ENCODE results near the gene PI4K2A.

DNA sequence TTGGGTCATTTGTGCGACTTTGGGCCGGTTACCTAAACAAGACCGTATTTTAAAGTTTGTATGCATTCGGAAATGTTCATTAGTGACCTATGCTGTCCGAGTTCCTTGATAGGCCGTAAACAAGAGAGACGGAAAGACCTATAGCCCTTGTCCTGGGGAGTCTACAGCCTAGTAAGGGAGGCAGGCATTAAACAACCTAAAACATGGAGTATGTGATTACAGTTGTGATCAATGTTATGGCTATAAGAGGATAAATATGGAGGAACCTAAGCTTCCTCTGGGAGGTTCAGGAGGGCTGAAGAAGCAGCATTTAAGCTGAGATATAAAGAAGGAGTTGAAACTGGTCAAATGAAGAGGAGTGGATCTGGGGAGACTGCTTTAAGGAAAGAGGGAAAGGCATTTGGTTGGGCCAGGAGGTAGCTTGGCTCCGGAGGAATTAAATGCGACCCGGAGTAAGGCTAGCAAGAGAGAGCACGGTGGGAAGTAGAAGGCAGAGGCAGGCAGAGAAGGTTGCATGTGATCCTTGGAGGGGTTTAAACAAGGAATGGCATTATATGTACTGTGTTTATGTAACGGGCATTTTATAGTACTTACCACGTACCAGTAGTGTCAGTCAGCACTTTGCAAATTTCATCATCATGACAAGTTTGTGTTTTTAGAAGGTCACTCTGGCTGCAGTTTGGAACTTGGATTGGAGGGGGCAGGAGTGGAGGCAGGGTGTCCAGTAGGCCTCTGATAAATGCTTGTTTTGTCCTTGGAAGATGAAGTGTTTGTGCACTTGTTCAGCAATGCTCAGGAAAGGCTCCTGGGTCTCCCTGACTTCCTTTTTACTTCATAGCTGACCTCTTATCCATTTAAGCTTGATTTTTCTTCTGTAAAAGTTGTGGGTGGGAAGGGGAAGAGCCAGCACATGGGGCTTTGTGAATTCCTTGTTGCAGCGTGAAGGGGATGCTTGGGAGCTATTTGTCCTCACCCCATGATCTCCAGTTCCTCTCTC lies 47.6 kb downstream of the PI4K2A start:
- TF ChIP-seq, protein P1, sequence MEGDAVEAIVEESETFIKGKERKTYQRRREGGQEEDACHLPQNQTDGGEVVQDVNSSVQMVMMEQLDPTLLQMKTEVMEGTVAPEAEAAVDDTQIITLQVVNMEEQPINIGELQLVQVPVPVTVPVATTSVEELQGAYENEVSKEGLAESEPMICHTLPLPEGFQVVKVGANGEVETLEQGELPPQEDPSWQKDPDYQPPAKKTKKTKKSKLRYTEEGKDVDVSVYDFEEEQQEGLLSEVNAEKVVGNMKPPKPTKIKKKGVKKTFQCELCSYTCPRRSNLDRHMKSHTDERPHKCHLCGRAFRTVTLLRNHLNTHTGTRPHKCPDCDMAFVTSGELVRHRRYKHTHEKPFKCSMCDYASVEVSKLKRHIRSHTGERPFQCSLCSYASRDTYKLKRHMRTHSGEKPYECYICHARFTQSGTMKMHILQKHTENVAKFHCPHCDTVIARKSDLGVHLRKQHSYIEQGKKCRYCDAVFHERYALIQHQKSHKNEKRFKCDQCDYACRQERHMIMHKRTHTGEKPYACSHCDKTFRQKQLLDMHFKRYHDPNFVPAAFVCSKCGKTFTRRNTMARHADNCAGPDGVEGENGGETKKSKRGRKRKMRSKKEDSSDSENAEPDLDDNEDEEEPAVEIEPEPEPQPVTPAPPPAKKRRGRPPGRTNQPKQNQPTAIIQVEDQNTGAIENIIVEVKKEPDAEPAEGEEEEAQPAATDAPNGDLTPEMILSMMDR (conservative IDR thresholded peaks at IDR 0.05; ENCODE audit: low read length), result no peak
- no peak for TF ChIP-seq EZH2phosphoT487 (IDR thresholded peaks at IDR 0.05; ENCODE audit: borderline replicate concordance)

Measured in Loucy (cell line).